H1 (cell line): ENCODE data around the gene DIAPH2. TPM values are rescaled to one million over a fixed set of nuclear protein-coding genes. Genes with fewer than 3 reads are reported as not detected.
A peak's percentile ranks its signal among the peaks of the same experiment; 100 is the strongest.

Source experiments
- CTCF ChIA-PET: fragments of 300-600 bp; sonication (Branson Sonifier 250); formaldehyde crosslinking; loops from one replicate; lab custom pipeline; 2021; ENCODE audit not compliant: partially characterized antibody; lab: Charles Lee
- POLR2A ChIA-PET: fragments of 300-600 bp; sonication (Branson Sonifier 250); formaldehyde crosslinking; loops from one replicate; lab custom pipeline; 2021; ENCODE audit warnings: inconsistent platforms; ENCODE audit not compliant: partially characterized antibody; lab: Charles Lee
- DNase-seq, 2 experiments: peaks; one replicate each; pipeline versions ENCODE4 v3.0.0 to v3.0.0-alpha.2; 2010 to 2022; ENCODE audit warnings: low spot score in 2 of 2, low read depth in 1 of 2, mixed read lengths in 1 of 2
- FAIRE-seq: peaks from 2 replicates; lab custom pipeline; 2011; peaks lifted over from hg19 to GRCh38; lab: Jason Lieb, UNC
- H2AFZ ChIP-seq: 2 replicates; pipeline ENCODE4 v1.8.1; 2012; ENCODE audit warnings: low read length, inconsistent platforms
- H2AK5ac ChIP-seq: 2 replicates; pipeline ENCODE4 v1.6.1; 2013; ENCODE audit warnings: low read depth, low read length
- H2BK120ac ChIP-seq: replicated peaks from 2 replicates; pipeline ENCODE3; 2013; ENCODE audit warnings: low read depth, low read length, inconsistent platforms
- H2BK12ac ChIP-seq: 2 replicates; pipeline ENCODE4 v1.6.1; 2013; ENCODE audit warnings: low read depth, low read length
- H2BK15ac ChIP-seq: 2 replicates; pipeline ENCODE4 v1.6.1; 2013; ENCODE audit warnings: low read length
- H2BK20ac ChIP-seq: 2 replicates; pipeline ENCODE4 v1.6.1; 2013; ENCODE audit warnings: low read length
- H2BK5ac ChIP-seq: 2 replicates; pipeline ENCODE4 v1.6.1; 2013; ENCODE audit warnings: low read depth, low read length
- H3K14ac ChIP-seq: 2 replicates; pipeline ENCODE4 v1.6.1; 2013; ENCODE audit warnings: inconsistent platforms; ENCODE audit not compliant: insufficient read length
- H3K18ac ChIP-seq: 2 replicates; pipeline ENCODE4 v1.6.1; 2013; ENCODE audit warnings: low read length; ENCODE audit errors: extremely low read depth
- H3K23ac ChIP-seq: 2 replicates; pipeline ENCODE4 v1.6.1; 2013; ENCODE audit warnings: inconsistent platforms; ENCODE audit not compliant: insufficient read length
- H3K23me2 ChIP-seq: 2 replicates; pipeline ENCODE4 v1.6.1; 2013; ENCODE audit warnings: low read depth, low read length
- H3K27ac ChIP-seq: 2 replicates; pipeline ENCODE4 v1.6.1; 2011; ENCODE audit warnings: low read depth, low read length, inconsistent platforms
- H3K27me3 ChIP-seq, 4 experiments: replicated peaks in 1 of 4; 1 replicate in 1 of 4; 2 replicates in 3 of 4; pipeline versions ENCODE4 v1.6.1 to v1.8.1; 2011 to 2013; ENCODE audit warnings: low read length in 3 of 4, mild to moderate bottlenecking in 3 of 4, inconsistent platforms in 2 of 4, mixed read lengths in 2 of 4, moderate library complexity in 1 of 4; ENCODE audit not compliant: control insufficient read depth in 3 of 4, insufficient read depth in 3 of 4; ENCODE audit errors: extremely low read depth in 1 of 4
- H3K36me3 ChIP-seq, 4 experiments: 2 replicates each; pipeline versions ENCODE4 v1.6.1 to v1.8.1; 2011 to 2013; ENCODE audit warnings: mild to moderate bottlenecking in 4 of 4, low read length in 3 of 4, moderate library complexity in 2 of 4, control low read depth in 1 of 4, inconsistent platforms in 1 of 4; ENCODE audit not compliant: insufficient read depth in 4 of 4, control insufficient read depth in 2 of 4
- H3K4ac ChIP-seq: replicated peaks from 2 replicates; pipeline ENCODE3; 2013; ENCODE audit warnings: low read length, low read depth, mixed read lengths, inconsistent platforms; ENCODE audit not compliant: insufficient read length
- H3K4me1 ChIP-seq, 4 experiments: replicated peaks in 1 of 4; 1 replicate in 1 of 4; 2 replicates in 3 of 4; pipeline versions ENCODE4 v1.6.1 to v1.8.1; 2011 to 2013; ENCODE audit warnings: low read length in 3 of 4, inconsistent platforms in 2 of 4, mixed read lengths in 1 of 4; ENCODE audit not compliant: insufficient read depth in 4 of 4, control insufficient read depth in 3 of 4
- H3K4me2 ChIP-seq, 2 experiments: 2 replicates each; pipeline versions ENCODE4 v1.6.1 to v1.8.1; 2011 to 2013; ENCODE audit warnings: low read depth in 2 of 2, low read length in 2 of 2, control low read depth in 1 of 2, inconsistent platforms in 1 of 2, mild to moderate bottlenecking in 1 of 2; ENCODE audit not compliant: insufficient read depth in 1 of 2
- H3K4me3 ChIP-seq, 4 experiments: fragments of 200-600, 300-600 bp in 1 of 4; sonication (generic), shearing (Covaris generic), sonication (Bioruptor Twin) in 1 of 4; 2 replicates each; pipeline versions ENCODE4 v1.5.1 to v1.8.1; 2011 to 2016; ENCODE audit warnings: low read length in 4 of 4, low read depth in 3 of 4, control low read depth in 2 of 4, inconsistent platforms in 2 of 4, mild to moderate bottlenecking in 2 of 4, mixed read lengths in 1 of 4, moderate library complexity in 1 of 4; ENCODE audit not compliant: insufficient read depth in 2 of 4; ENCODE audit errors: extremely low read depth in 1 of 4
- H3K56ac ChIP-seq: replicated peaks from 2 replicates; pipeline ENCODE3; 2013; ENCODE audit warnings: low read depth, mild to moderate bottlenecking, mixed read lengths, low read length, inconsistent platforms; ENCODE audit not compliant: insufficient read length
- H3K79me1 ChIP-seq: 2 replicates; pipeline ENCODE4 v1.6.1; 2013; ENCODE audit warnings: low read depth, low read length, control low read depth
- H3K79me2 ChIP-seq, 2 experiments: 2 replicates each; pipeline versions ENCODE4 v1.6.1 to v1.8.1; 2012 to 2013; ENCODE audit warnings: low read length in 2 of 2, mild to moderate bottlenecking in 2 of 2, inconsistent platforms in 1 of 2; ENCODE audit not compliant: insufficient read depth in 2 of 2, control insufficient read depth in 1 of 2
- H3K9ac ChIP-seq, 4 experiments: replicated peaks in 1 of 4; 1 replicate in 1 of 4; 2 replicates in 3 of 4; pipeline versions ENCODE4 v1.6.1 to v1.8.1; 2011 to 2013; ENCODE audit warnings: low read depth in 3 of 4, low read length in 3 of 4, control low read depth in 2 of 4, mild to moderate bottlenecking in 2 of 4, moderate library complexity in 2 of 4, inconsistent platforms in 1 of 4; ENCODE audit errors: extremely low read depth in 1 of 4
- H3K9me3 ChIP-seq, 2 experiments: 2 replicates each; pipeline versions ENCODE4 v1.6.1 to v1.8.1; 2012 to 2013; ENCODE audit warnings: mild to moderate bottlenecking in 2 of 2, moderate library complexity in 2 of 2, control low read depth in 1 of 2, inconsistent platforms in 1 of 2, low read depth in 1 of 2, low read length in 1 of 2, mixed read lengths in 1 of 2; ENCODE audit not compliant: insufficient read depth in 2 of 2
- H4K20me1 ChIP-seq, 2 experiments: replicated peaks in 1 of 2; 2 replicates each; pipeline versions ENCODE3 to v1.8.1; 2011 to 2013; ENCODE audit warnings: inconsistent platforms in 2 of 2, low read length in 2 of 2, mild to moderate bottlenecking in 1 of 2; ENCODE audit not compliant: insufficient read depth in 2 of 2, control insufficient read depth in 1 of 2
- H4K5ac ChIP-seq: 2 replicates; pipeline ENCODE4 v1.6.1; 2013; ENCODE audit warnings: low read length, low read depth, mixed read lengths, inconsistent platforms; ENCODE audit not compliant: insufficient read length
- H4K8ac ChIP-seq: 2 replicates; pipeline ENCODE4 v1.8.0; 2013; ENCODE audit warnings: mild to moderate bottlenecking, moderate library complexity, low read length, inconsistent platforms; ENCODE audit not compliant: insufficient read depth; ENCODE audit errors: extremely low read depth
- H4K91ac ChIP-seq: replicated peaks from 2 replicates; pipeline ENCODE3; 2013; ENCODE audit warnings: low read length, mixed read lengths, inconsistent platforms; ENCODE audit not compliant: insufficient read length
- BRCA1 ChIP-seq: IDR thresholded peaks from 2 replicates; pipeline ENCODE4 v1.6.1; 2012; ENCODE audit warnings: low read depth, low read length, improper control_type of control experiment
- CTBP2 ChIP-seq: IDR thresholded peaks from 2 replicates; pipeline ENCODE4 v1.7.0; 2011; ENCODE audit warnings: borderline replicate concordance, mild to moderate bottlenecking, moderate library complexity, mixed read lengths, low read length; ENCODE audit not compliant: insufficient read depth, insufficient read length
- EP300 ChIP-seq, 2 experiments: IDR thresholded peaks; 1 replicate in 1 of 2; 2 replicates in 1 of 2; pipeline ENCODE4 v1.6.1; 2011 to 2012; ENCODE audit warnings: low read depth in 2 of 2, low read length in 2 of 2, mild to moderate bottlenecking in 2 of 2, borderline replicate concordance in 1 of 2, inconsistent platforms in 1 of 2, moderate library complexity in 1 of 2
- FOSL1 ChIP-seq: IDR thresholded peaks from 2 replicates; pipeline ENCODE4 v1.6.1; 2011; ENCODE audit warnings: mild to moderate bottlenecking, low read depth, low read length, moderate library complexity; ENCODE audit not compliant: insufficient read depth
- KDM5A ChIP-seq: fragments of 200-600 bp; IDR thresholded peaks from 2 replicates; pipeline ENCODE4 v1.7.1; 2012; ENCODE audit warnings: mild to moderate bottlenecking, low read length, inconsistent platforms, mixed read lengths
- NRF1 ChIP-seq: IDR thresholded peaks from 2 replicates; pipeline ENCODE4 v1.6.1; 2011; ENCODE audit warnings: mild to moderate bottlenecking, low read depth, low read length, improper control_type of control experiment
- POU5F1 ChIP-seq: IDR thresholded peaks from 2 replicates; pipeline ENCODE4 v1.6.1; 2011; ENCODE audit warnings: low read depth, mild to moderate bottlenecking, low read length, moderate library complexity
- RFX5 ChIP-seq: IDR thresholded peaks from 2 replicates; pipeline ENCODE4 v1.6.1; 2011; ENCODE audit warnings: low read depth, low read length, improper control_type of control experiment, borderline replicate concordance
- RXRA ChIP-seq: IDR thresholded peaks from 2 replicates; pipeline ENCODE4 v1.6.1; 2011; ENCODE audit warnings: low read depth, mild to moderate bottlenecking, low read length, moderate library complexity; ENCODE audit not compliant: insufficient read depth
- SIN3A ChIP-seq, 2 experiments: IDR thresholded peaks in 1 of 2; conservative IDR thresholded peaks in 1 of 2; 2 replicates each; pipeline ENCODE4 v1.6.1; 2011 to 2012; ENCODE audit warnings: low read length in 2 of 2, improper control_type of control experiment in 1 of 2, low read depth in 1 of 2, mild to moderate bottlenecking in 1 of 2
- SIRT6 ChIP-seq: IDR thresholded peaks from one replicate; pipeline ENCODE4 v1.7.1; 2012; ENCODE audit warnings: low read length, inconsistent platforms
- SRF ChIP-seq: IDR thresholded peaks from 2 replicates; pipeline ENCODE4 v1.6.1; 2011; ENCODE audit warnings: mild to moderate bottlenecking, low read depth, low read length, moderate library complexity
- SUZ12 ChIP-seq: fragments of 200-600 bp; sonication (generic); IDR thresholded peaks from 2 replicates; pipeline ENCODE4 v1.6.1; 2012; ENCODE audit warnings: mild to moderate bottlenecking, inconsistent platforms, low read length, moderate library complexity, mixed read lengths
- TBP ChIP-seq: IDR thresholded peaks from 2 replicates; pipeline ENCODE4 v1.6.1; 2011; ENCODE audit warnings: low read depth, low read length, improper control_type of control experiment
- TEAD4 ChIP-seq: IDR thresholded peaks from 2 replicates; pipeline ENCODE4 v1.6.1; 2012; ENCODE audit warnings: low read depth, low read length, inconsistent platforms, mixed read lengths
- WGBS, 2 experiments: shearing (Covaris generic) in 1 of 2; methylation state at CpG; one replicate each; pipeline versions ENCODE4 v1.1.6 to v1.1.7; 2013 to 2015; ENCODE audit warnings: low lambda C conversion rate in 2 of 2, mixed read lengths in 2 of 2, inconsistent platforms in 1 of 2, low coverage in 1 of 2, missing lambda C conversion rate in 1 of 2; ENCODE audit not compliant: insufficient replicate concordance in 2 of 2, insufficient coverage in 1 of 2, insufficient read length in 1 of 2; ENCODE audit errors: extremely low coverage in 1 of 2, missing lambda C conversion rate in 1 of 2; 5-methylcytosine and 5-hydroxymethylcytosine counted together
- polyA plus RNA-seq, 7 experiments: library from polyadenylated mRNA; depleted of rRNA in 3 of 7; stranded (reverse) in 5 of 7; unstranded in 2 of 7; fragments of >200 nt in 5 of 7; fragments of 200-250 nt in 2 of 7; gene quantifications; 1 replicate in 5 of 7; 2 replicates in 1 of 7; 4 replicates in 1 of 7; pipeline versions ENCODE4 v1.2.1 to v1.2.3, GENCODE V29; 2011 to 2013; ENCODE audit warnings: missing spikeins in 2 of 7, mixed read lengths in 2 of 7
- total RNA-seq: library from RNA; stranded (reverse); fragmentation: NEBNext Ultra II Directional; extraction: Animal tissue kit (Norgen Biotek cat#: 25700); gene quantifications from 2 replicates; pipeline ENCODE4 v1.2.1, GENCODE V29; 2021

DIAPH2 gene
- total and polyA plus RNA-seq, 2 of the 8 experiments (the other 6 are each of a cell fraction or from before 2014, with no cell fraction given): 4.4 to 24.3 TPM

DNA sequence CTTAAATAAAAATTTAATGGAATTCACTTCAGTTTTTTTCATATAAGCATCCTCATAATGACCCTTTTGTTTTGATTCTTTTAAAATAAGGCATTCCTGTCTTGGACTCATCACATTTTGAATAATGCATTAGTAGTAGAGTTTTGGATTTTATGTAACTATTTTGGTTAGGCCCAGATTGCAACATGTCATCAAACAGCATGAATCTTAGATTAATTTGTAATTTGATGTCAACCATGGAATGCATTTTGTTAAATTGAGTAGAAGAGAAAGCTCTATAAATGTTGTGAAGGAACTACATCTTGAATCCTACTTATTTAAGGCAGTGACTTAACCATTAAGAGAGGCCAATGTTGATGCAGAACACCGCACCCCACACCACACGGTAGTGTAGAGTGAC, 3.1 kb downstream of the DIAPH2 start:
- Histone ChIP-seq H3K4me2 (no peak overlapping the region), H4K5ac (no peak overlapping the region), H3K23ac (no peak overlapping the region), H4K91ac (no peak overlapping the region), H3K79me2 (peaks cover 0 to 4% of the 10 kb centered on the region in 2 experiments; a peak in 2 of 4 replicates), H4K20me1 (no peaks in the 10 kb centered on the region), H2BK15ac (no peak overlapping the region), H3K4me3 (no peak overlapping the region), H3K14ac (no peak overlapping the region), H3K18ac (no peak overlapping the region), H2AFZ (no peak overlapping the region), H3K56ac (no peak overlapping the region), H3K27ac (no peak overlapping the region), H3K27me3 (no peaks in the 10 kb centered on the region), H3K79me1 (no peaks in the 10 kb centered on the region), H2BK20ac (no peak overlapping the region), H3K23me2 (peaks cover 5% of the 10 kb centered on the region; the same call in 1 of the 2 replicates), H2BK120ac (no peak overlapping the region), H2AK5ac (no peak overlapping the region), H4K8ac (no peak overlapping the region), H3K4ac (no peak overlapping the region), H2BK5ac (no peak overlapping the region), H3K4me1 (peaks cover 0 to 13% (median 3%) of the 10 kb centered on the region in 4 experiments; a peak in 2 of 7 replicates), H2BK12ac (no peak overlapping the region), H3K9me3 (no peaks in the 10 kb centered on the region), H3K36me3 (no peaks in the 10 kb centered on the region), H3K9ac (no peak overlapping the region)
- WGBS, 2 experiments: 93% methylated on average over 2 of the region's 2 CpGs; no CpG with 5 or more reads in 1 of the 2 experiments
- ChIA-PET POLR2A (no interaction called here), CTCF (no interaction called here)
- DNase-seq: no peak
- peak; percentile 36 for FAIRE-seq
- TF ChIP-seq EP300 (IDR thresholded peaks at IDR 0.05; ENCODE audit: borderline replicate concordance in 1 of 2, low read depth in 2 of 2, low read length in 2 of 2) (no peak), FOSL1 (no peak), RFX5 (no peak), NRF1 (no peak), POU5F1 (no peak), SIN3A (conservative IDR thresholded peaks at IDR 0.05 in 1 of 2, IDR thresholded peaks at IDR 0.05 in 1 of 2; ENCODE audit: low read depth in 1 of 2, low read length in 2 of 2) (no peak), TBP (no peak), SIRT6 (no peak), TEAD4 (no peak), BRCA1 (no peak), KDM5A (no peak), SUZ12 (no peak), RXRA (no peak), SRF (no peak), CTBP2 (no peak)
